Measurements from ENCODE around the gene ENGASE.

ENGASE gene

DNA sequence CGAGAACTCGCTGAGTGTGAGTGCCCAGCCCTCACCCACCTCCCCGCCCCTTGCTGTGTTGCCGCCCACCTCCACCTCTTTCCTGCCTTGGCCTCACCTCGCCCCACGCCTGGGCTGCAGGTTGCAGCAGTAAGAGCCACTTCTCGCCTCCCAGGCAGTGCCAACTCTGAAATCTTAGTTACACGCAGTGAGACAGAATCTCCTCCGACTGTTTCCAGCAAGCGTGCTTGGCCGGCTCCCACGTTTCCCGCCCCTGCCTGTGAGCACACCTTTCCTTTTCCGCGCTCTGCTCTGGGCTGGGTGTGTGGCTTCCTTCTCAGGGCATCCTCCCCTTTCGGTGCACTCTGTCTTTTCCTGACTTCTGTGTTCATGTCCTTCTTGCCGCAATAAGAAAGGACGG lies 5.7 kb downstream of the ENGASE start:
- DNase-seq (ENCODE audit: low spot score): no peak

- DNase-seq (ENCODE audit: low spot score): no peak
Measured at GRCh38 chr17:79080761-79081290, 6.2 kb downstream of the ENGASE start.

GRCh38 chr17:79081571-79082276 lies 7.1 kb downstream of the ENGASE start:
- DNase-seq (ENCODE audit: low spot score): no peak

- peak; percentile 83 for DNase-seq (ENCODE audit: low spot score)
Measured at GRCh38 chr17:79082311-79083190, 7.9 kb downstream of the ENGASE start.

- no peak for DNase-seq (ENCODE audit: low spot score)
Measured at GRCh38 chr17:79083191-79083971, 8.8 kb downstream of the ENGASE start.

- no peak for DNase-seq (ENCODE audit: low spot score)
Measured at GRCh38 chr17:79084291-79085153, 9.9 kb downstream of the ENGASE start.

DNA sequence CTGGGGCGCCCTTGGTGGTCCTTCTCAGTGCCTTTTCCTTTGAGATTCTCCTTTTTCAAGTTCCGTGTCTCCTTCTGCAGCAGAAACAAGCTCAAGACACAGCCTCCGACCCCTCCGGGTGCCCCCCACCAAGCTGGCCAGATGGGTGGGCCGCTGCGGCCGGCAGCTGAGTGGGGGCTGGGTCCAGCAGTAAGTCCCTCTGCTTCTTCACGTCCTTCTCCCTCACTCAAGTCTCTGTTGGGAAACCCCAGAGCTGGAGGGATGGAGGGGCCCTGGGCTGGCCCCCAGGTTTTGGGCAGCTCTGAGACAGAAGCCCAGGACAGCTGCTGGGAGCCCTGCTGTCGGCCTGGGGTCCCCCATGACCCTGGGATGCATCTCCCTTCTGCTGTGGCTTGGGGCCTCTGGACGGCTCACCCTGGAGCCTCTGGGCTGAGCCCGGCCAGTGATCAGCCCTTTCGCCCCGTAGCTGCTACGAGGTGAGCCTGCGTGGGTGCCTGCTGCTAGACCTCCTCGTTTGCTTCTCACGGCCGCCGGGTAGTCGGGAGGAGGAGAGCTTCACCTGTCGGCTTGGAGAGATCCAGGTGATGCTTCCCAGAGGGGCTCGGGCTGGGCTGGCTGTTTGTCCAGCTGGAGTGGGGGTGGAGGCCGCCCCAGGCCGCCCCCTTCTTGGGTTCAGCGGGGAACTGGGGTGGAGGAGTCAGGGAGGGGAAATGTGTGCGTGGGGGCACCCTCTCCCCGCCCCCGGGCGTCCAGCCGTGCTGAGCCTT lies 10.7 kb downstream of the ENGASE start:
- DNase-seq (ENCODE audit: low spot score): no peak

GRCh38 chr17:79085921-79086551 lies 11.4 kb downstream of the ENGASE start:
- DNase-seq (ENCODE audit: low spot score): no peak

GRCh38 chr17:79086609-79087427 lies 12.2 kb downstream of the ENGASE start:
- no peak for DNase-seq (ENCODE audit: low spot score)

DNA sequence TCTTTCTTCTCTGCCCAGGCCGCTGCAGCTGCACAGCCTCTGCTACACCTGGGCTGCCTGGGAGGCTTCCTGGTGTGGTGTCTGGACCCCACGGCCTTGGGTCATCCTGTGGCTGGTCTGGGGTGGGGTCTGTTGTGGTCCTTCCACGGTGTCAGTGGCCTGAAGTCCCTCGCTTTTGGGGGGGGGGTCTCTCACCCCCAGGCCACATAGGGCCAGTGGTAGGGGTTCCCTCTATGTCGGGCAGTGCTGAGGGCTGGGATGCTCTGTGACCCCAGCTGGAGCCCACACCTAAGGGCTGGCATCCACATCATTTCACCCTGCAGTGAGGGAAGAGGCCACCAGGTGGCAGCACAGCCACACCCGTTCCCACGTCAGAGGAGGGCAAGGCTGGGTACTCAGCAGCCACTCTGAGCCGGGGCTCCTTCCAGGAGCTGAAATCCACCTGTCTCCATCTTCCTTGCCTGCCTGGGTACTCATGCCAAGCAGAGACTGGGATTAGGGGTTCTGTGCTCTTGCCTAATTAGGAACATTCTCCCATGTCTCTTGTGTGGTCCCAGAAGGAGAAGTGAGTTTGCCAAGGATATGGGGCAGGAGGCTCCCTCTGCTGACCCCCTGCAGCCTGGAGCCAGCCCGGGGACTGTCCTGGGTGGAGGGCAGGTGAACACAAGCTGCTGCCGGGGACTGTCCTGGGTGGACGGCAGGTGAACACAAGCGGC lies 13.0 kb downstream of the ENGASE start:
- DNase-seq (ENCODE audit: low spot score): peak; percentile 92

GRCh38 chr17:79088247-79088996 lies 13.8 kb downstream of the ENGASE start:
- DNase-seq (ENCODE audit: low spot score): no peak

GRCh38 chr17:79088997-79089328 lies 14.3 kb downstream of the ENGASE start:
- DNase-seq (ENCODE audit: low spot score): no peak

DNA sequence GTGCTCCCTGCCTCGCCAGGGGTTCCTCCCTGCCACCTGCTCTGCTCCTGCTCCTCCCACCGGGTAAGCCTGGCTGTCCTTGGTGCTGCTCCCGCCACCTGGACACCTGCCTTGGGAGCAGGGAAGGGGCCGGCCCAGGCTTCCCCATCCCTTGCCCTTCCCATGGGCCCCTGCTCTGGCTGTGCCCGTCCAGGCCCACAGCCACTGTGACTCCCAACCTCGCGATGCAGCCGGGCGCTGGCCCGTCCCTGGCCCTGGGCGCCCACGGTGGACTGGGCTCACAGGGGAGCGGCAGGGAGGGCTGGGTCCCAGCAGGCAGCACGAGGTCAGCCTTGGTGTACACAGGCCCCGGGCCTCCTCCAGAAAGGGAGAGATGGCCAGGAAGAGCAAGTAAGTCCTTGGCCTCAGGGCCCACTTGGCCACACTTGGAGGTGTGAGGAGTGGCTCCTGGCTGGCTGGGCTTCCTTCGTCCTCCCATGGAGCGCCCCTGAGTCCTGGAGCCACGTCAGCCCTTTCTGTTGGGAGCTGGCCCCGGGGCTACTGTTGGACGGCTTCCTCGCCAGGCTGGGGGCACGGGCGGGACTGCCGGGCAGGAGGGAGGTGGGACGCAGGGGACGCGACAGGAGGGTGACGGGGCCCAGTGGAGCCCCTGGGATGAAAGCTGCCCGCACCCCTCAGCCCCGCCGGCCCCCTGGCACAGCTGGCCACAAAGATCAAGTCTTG lies 15.3 kb downstream of the ENGASE start:
- DNase-seq (ENCODE audit: low spot score): no peak

DNA sequence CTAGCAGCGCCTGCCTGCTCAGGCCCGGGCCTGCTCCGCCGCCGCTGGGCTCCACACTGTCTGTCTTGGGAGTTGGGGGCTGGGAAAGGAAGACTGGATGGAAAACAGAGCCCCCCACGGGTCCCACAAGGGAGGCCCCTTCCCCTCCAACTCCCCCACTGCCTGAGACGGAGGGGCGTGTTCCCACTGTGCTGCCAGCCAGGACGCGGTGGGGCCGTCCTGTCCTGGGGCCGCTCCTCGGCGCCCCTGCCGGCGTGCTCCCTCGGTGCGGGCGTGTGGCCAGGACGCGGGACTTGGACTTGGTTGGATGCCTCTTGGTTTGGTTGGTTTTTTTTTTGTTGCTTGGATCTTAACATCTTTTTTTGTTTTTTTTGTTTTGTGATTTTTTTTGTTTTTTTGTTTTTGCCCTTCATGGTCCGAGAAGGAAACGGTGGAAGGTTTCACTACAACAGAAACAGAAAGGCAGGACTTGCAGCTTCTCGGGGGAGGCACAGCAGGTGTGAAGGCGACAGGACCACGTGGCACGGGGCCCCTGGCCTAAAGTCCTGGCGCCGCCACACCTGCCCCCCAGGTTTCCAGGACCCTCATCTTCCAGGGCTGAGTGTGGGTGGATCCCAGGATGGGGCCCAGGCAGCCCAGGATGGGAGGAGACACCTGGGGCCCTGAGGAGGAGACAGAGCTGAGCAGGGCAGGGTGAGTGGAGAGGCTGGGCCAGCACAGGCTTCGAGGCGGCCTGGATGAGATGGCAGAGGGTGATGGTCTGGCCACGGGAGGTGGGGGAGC lies 16.0 kb downstream of the ENGASE start:
- DNase-seq (ENCODE audit: low spot score): peak; percentile 73

- no peak for DNase-seq (ENCODE audit: low spot score)
Measured at GRCh38 chr17:79091226-79091670, 16.6 kb downstream of the ENGASE start.

GRCh38 chr17:79092567-79092966 lies 17.9 kb downstream of the ENGASE start:
- no peak for DNase-seq (ENCODE audit: low spot score)
